Measurements from ENCODE around the gene AFTPH. TPM values are rescaled to one million over a fixed set of nuclear protein-coding genes. Genes with fewer than 3 reads are reported as not detected.

Gene AFTPH
- total RNA-seq, 1 experiment from 2014 or later, result 14.9 TPM

DNA sequence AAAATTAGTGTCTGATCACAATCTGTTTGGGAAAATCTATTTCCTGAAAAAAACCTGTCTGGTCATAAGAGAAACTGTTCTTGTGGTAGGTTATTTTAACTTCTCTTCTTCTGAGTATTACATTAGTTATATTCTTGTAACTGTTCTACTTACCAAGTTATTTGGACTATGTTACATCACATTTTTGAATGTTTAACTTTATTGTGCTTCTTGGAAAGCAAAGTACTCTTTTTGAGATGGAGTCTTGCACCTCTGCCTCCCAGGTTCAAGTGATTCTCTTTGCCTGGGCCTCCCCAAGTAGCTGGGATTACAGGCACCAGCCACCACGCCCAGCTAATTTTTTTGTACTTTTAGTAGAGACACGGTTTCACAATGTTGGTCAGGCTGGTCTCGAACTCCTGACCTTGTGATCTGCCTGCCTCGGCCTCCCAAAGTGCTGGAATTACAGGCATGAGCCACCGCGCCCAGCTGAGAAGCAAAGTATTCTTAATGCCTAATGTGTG, 39.4 kb downstream of the AFTPH start (continued):
- TF ChIP-seq, protein P1, sequence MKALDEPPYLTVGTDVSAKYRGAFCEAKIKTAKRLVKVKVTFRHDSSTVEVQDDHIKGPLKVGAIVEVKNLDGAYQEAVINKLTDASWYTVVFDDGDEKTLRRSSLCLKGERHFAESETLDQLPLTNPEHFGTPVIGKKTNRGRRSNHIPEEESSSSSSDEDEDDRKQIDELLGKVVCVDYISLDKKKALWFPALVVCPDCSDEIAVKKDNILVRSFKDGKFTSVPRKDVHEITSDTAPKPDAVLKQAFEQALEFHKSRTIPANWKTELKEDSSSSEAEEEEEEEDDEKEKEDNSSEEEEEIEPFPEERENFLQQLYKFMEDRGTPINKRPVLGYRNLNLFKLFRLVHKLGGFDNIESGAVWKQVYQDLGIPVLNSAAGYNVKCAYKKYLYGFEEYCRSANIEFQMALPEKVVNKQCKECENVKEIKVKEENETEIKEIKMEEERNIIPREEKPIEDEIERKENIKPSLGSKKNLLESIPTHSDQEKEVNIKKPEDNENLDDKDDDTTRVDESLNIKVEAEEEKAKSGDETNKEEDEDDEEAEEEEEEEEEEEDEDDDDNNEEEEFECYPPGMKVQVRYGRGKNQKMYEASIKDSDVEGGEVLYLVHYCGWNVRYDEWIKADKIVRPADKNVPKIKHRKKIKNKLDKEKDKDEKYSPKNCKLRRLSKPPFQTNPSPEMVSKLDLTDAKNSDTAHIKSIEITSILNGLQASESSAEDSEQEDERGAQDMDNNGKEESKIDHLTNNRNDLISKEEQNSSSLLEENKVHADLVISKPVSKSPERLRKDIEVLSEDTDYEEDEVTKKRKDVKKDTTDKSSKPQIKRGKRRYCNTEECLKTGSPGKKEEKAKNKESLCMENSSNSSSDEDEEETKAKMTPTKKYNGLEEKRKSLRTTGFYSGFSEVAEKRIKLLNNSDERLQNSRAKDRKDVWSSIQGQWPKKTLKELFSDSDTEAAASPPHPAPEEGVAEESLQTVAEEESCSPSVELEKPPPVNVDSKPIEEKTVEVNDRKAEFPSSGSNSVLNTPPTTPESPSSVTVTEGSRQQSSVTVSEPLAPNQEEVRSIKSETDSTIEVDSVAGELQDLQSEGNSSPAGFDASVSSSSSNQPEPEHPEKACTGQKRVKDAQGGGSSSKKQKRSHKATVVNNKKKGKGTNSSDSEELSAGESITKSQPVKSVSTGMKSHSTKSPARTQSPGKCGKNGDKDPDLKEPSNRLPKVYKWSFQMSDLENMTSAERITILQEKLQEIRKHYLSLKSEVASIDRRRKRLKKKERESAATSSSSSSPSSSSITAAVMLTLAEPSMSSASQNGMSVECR (CRISPR knock-in tag; IDR thresholded peaks at IDR 0.05; ENCODE audit: borderline replicate concordance), result no peak
- no peak for TF ChIP-seq NFATC4 (CRISPR knock-in tag; IDR thresholded peaks at IDR 0.05)
- no peak for TF ChIP-seq ZNF317 (CRISPR knock-in tag; IDR thresholded peaks at IDR 0.05; ENCODE audit: borderline replicate concordance, low read depth)
- TF ChIP-seq ZNF671 (CRISPR knock-in tag; IDR thresholded peaks at IDR 0.05), result no peak
- TF ChIP-seq, protein P2, sequence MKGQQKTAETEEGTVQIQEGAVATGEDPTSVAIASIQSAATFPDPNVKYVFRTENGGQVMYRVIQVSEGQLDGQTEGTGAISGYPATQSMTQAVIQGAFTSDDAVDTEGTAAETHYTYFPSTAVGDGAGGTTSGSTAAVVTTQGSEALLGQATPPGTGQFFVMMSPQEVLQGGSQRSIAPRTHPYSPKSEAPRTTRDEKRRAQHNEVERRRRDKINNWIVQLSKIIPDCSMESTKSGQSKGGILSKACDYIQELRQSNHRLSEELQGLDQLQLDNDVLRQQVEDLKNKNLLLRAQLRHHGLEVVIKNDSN (CRISPR knock-in tag; IDR thresholded peaks at IDR 0.05), result no peak
- no peak for TF ChIP-seq SMAD3 (CRISPR knock-in tag; IDR thresholded peaks at IDR 0.05; ENCODE audit: borderline replicate concordance)
- no peak for TF ChIP-seq RELA (CRISPR knock-in tag; IDR thresholded peaks at IDR 0.05; ENCODE audit: borderline replicate concordance)
- TF ChIP-seq, protein P3, sequence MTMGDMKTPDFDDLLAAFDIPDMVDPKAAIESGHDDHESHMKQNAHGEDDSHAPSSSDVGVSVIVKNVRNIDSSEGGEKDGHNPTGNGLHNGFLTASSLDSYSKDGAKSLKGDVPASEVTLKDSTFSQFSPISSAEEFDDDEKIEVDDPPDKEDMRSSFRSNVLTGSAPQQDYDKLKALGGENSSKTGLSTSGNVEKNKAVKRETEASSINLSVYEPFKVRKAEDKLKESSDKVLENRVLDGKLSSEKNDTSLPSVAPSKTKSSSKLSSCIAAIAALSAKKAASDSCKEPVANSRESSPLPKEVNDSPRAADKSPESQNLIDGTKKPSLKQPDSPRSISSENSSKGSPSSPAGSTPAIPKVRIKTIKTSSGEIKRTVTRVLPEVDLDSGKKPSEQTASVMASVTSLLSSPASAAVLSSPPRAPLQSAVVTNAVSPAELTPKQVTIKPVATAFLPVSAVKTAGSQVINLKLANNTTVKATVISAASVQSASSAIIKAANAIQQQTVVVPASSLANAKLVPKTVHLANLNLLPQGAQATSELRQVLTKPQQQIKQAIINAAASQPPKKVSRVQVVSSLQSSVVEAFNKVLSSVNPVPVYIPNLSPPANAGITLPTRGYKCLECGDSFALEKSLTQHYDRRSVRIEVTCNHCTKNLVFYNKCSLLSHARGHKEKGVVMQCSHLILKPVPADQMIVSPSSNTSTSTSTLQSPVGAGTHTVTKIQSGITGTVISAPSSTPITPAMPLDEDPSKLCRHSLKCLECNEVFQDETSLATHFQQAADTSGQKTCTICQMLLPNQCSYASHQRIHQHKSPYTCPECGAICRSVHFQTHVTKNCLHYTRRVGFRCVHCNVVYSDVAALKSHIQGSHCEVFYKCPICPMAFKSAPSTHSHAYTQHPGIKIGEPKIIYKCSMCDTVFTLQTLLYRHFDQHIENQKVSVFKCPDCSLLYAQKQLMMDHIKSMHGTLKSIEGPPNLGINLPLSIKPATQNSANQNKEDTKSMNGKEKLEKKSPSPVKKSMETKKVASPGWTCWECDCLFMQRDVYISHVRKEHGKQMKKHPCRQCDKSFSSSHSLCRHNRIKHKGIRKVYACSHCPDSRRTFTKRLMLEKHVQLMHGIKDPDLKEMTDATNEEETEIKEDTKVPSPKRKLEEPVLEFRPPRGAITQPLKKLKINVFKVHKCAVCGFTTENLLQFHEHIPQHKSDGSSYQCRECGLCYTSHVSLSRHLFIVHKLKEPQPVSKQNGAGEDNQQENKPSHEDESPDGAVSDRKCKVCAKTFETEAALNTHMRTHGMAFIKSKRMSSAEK (CRISPR knock-in tag; IDR thresholded peaks at IDR 0.05; ENCODE audit: borderline replicate concordance), result no peak
- TF ChIP-seq FOXK1 (CRISPR knock-in tag; IDR thresholded peaks at IDR 0.05), result no peak
- TF ChIP-seq ATF1 (CRISPR knock-in tag; IDR thresholded peaks at IDR 0.05), result no peak

DNA sequence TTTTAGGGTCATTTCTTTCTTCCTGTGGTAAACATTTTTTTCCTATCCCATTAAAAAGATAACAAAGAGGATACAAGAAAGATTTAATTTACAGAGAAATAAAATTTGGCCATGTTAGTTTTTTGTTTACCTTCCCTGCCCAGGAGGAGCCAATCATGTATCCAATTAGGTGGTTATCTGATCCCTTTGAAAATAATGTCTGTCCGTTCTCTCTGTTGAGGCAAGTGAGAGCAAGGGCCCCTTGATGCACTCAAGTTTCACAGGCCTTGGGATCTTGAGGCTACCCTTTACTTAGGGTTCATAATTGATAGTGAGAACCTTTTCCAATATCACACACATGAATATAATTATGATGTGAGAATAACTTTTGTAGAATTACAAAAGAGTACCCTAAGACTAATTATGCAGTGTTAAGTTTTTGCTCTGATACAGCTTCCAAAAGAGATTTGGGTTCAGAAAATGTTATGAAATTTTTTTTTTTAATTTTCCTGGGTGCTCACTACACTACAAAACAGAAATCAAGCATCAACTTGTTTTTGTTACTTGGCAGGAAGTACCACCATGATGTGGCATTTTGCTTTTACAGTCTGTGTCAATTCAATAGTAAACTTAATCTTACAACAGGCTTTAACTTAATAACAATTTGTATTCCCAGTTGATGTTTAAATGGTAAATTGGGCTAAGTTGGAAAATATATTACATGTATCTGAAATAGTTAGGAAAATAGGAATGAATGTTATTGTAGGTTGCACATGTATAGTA, 42.0 kb downstream of the AFTPH start:
- TF ChIP-seq ERG (CRISPR knock-in tag; IDR thresholded peaks at IDR 0.05) (no peak), SMAD4 (CRISPR knock-in tag; IDR thresholded peaks at IDR 0.05) (no peak), JAZF1 (CRISPR knock-in tag; IDR thresholded peaks at IDR 0.05) (no peak), ZNF232 (CRISPR knock-in tag; IDR thresholded peaks at IDR 0.05) (no peak), FOXP1 (CRISPR knock-in tag; IDR thresholded peaks at IDR 0.05; ENCODE audit: borderline replicate concordance) (no peak), GABPB1 (CRISPR knock-in tag; IDR thresholded peaks at IDR 0.05) (no peak), OVOL2 (CRISPR knock-in tag; IDR thresholded peaks at IDR 0.05; ENCODE audit: borderline replicate concordance) (no peak), STAT6 (CRISPR knock-in tag; conservative IDR thresholded peaks at IDR 0.05; ENCODE audit: low read depth) (no peak), NR1H2 (CRISPR knock-in tag; IDR thresholded peaks at IDR 0.05) (no peak)
- TF ChIP-seq, protein P4, sequence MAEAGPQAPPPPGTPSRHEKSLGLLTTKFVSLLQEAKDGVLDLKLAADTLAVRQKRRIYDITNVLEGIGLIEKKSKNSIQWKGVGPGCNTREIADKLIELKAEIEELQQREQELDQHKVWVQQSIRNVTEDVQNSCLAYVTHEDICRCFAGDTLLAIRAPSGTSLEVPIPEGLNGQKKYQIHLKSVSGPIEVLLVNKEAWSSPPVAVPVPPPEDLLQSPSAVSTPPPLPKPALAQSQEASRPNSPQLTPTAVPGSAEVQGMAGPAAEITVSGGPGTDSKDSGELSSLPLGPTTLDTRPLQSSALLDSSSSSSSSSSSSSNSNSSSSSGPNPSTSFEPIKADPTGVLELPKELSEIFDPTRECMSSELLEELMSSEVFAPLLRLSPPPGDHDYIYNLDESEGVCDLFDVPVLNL (CRISPR knock-in tag; IDR thresholded peaks at IDR 0.05; ENCODE audit: borderline replicate concordance, low read depth), result no peak
- no peak for ATAC-seq
- Mint-ChIP-seq H3K36me3 (peaks cover 4% of the 10 kb centered on the region; the same call in 1 of the 2 replicates), H3K4me3 (no peak overlapping the region), H3K27me3 (ENCODE audit: low read depth) (no peaks in the 10 kb centered on the region), H3K27ac (no peak overlapping the region), H3K9me3 (no peaks in the 10 kb centered on the region), H3K4me1 (peaks cover 23% of the 10 kb centered on the region)
- no peak for DNase-seq (ENCODE audit: low spot score)
- CTCF ChIA-PET, result no interaction called here
- POLR2A ChIA-PET, result no interaction called here
